Gastroesophageal sphincter (tissue), 3 donors: Measurements from ENCODE around the gene MRPL46.

Experiments used
- CTCF ChIP-seq, 4 experiments: fragments of 200-600 bp in 2 of 4; fragments of 450-650 bp in 2 of 4; sonication (generic) in 1 of 4; IDR thresholded peaks; one replicate each; pipeline ENCODE4 v1.5.1; 2017 to 2019; ENCODE audit warnings: antibody characterized with exemption in 4 of 4, mild to moderate bottlenecking in 2 of 4, moderate library complexity in 2 of 4
- EP300 ChIP-seq: sonication (generic); formaldehyde crosslinking; IDR thresholded peaks from one replicate; pipeline ENCODE4 v1.6.1; 2017; ENCODE audit warnings: antibody characterized with exemption, mild to moderate bottlenecking
- POLR2AphosphoS5 ChIP-seq: sonication (generic); formaldehyde crosslinking; IDR thresholded peaks from one replicate; pipeline ENCODE4 v1.6.1; 2017; ENCODE audit warnings: antibody characterized with exemption

GRCh38 chr15:88489321-88489720 is 22.1 kb upstream of the MRPL46 start:
- TF ChIP-seq EP300 (no peak), CTCF (IDR thresholded peaks at IDR 0.05) (no peak), POLR2AphosphoS5 (no peak)
